ENCODE results near the gene PAEP.

PAEP gene

DNA sequence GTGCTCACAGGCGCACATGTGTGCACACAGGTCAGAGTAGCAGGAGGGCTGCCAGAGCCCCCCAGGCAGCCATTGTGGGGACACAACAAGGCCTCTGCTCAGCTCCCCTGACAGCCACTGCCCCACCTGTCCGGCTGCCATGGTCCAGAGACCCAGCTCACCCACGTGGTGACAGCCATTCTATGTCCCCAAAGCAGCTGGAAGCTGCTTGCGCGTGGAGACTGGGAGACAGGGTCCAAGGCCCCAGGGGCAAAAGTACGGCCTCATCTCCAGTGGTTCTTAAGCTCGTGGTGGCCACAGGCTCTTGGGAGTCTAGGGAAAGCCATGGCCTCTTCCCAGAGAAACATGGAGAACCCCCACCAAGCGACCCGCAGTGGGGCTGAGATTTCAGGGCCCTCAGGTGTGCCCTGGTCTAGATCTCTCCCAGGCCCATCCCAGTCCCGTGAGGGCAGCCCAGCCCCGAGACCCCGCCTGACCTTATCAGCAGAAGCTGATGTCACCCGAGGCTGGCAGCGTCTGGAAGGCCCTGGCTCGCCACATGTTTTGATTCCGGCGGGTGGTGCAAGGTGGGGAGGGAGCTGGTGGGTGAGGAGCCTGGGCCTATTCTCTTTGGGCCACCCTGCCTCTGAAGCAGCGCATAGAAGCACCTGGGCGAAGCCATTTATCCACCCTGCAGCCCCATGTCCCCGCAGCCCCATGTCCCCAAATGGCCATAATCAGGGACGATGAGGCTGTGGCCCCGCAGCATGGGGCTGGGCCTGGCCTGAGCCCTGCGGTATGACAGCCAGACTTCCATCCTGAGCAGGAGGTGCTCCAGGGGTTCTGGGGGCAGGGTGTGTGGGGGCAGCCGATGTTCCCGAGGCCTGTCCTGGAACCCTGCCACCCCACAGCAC is 46.1 kb downstream of the PAEP start:
- TF ChIP-seq GATA3 (IDR thresholded peaks at IDR 0.05; ENCODE audit: low read depth, low read length) (no peak), GATA2 (IDR thresholded peaks at IDR 0.05; ENCODE audit: low read depth, low read length) (no peak)

DNA sequence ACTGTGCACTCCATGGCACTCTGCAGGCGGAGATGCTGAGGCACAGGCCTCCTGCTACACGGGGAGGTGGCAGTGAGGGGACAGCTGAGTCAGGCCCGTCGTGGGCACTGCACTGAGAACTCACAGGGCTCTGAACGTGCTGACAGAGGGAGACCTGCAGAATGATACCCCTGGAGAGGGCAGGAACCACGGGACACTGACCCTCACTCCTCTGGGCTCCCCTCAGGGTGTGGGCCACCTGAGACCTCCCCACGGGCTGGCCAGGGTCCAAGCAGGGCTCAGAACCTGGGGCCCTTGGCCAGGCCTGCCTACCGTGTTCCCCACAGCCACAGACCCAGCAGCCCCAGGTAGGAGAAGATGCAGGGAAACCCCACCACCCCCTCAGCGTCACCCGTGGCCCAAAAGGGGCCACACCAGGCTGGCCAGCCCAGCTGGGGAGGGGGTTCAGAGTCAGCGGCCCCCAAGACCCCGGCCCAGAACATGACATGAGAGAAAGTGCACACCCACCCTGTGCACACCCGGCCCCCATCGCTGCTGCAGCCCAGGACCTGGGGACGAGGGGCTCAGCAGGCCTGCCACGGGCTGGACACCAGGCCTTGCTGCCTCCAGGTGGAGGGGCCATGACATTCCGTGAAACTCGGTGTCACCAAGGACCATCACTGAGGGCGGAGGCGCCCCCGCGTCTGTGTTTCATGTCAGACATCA is 46.9 kb downstream of the PAEP start:
- TF ChIP-seq GATA2 (IDR thresholded peaks at IDR 0.05; ENCODE audit: low read depth, low read length) (no peak), GATA3 (IDR thresholded peaks at IDR 0.05; ENCODE audit: low read depth, low read length) (no peak)

GRCh38 chr9:135608999-135609317 is 47.4 kb downstream of the PAEP start:
- no peak for TF ChIP-seq GATA2 (IDR thresholded peaks at IDR 0.05; ENCODE audit: low read depth, low read length)
- TF ChIP-seq GATA3 (IDR thresholded peaks at IDR 0.05; ENCODE audit: low read depth, low read length) = no peak

DNA sequence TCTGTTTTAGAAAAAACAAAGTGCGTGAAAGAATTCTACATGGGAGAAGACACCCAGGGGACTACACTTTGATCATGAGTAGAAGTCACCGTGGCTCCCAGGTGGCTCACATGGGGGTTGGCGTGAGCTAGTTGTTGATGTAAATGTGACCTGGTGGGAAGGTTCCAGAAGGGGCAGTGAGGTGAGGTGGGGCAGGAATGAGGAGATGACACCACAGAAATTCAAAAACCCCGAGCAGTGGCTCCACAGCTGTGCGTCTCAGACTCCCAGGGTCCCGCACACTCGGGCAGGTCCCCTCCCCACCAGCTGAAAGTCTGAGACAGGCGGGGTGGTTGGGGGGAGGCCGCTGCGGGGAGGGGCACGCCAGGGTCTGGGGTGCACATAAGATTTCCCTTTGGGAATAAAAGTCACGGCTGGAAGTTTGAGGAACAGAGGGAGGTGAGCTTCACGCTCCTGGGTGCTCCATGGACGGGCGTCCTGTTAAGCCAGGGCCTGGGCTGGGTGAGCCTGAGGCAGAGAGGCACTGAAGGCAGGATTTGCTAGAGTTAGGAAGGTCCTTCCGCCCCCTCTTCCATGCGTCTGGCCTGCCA is 47.9 kb downstream of the PAEP start:
- TF ChIP-seq GATA2 (IDR thresholded peaks at IDR 0.05; ENCODE audit: low read depth, low read length) (no peak), GATA3 (IDR thresholded peaks at IDR 0.05; ENCODE audit: low read depth, low read length) (no peak)

DNA sequence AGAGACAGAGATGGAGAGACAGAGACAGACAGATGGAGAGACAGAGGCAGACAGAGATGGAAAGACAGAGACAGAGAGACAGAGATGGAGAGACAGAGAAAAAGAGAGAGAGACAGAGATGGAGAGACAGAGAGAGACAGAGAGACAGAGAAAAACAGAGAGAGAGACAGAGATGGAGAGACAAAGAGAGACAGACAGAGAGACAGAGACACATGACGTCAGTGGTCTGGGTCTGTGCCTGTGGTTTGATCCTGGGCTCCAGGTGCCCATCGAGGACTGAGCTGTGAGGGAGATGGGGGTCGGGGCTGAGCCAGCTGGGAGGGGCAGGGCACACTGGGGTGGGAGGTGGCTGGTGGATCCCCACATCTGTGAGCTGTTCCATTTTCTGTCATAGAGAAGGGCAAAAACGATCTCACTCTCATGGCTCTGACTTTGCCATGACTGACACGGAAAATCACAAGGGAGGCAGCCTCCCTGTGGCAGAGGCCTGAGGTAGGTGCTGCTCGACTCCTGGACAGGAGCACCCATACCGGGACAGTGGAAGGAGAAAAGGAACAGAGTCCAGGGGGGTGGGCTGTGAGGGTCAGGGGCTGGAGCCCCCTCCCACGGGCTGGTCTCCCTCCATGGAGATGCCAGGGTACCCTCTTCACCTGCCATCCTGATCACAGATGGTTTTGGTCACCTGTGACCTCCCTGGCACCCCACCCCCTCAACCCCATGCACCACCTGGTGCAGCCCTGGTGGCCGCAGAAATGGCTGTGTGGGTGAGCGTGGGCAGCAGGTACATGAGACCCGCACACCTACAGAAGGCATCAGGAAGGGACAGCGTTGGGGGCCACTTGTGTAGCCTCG is 49.0 kb downstream of the PAEP start:
- TF ChIP-seq GATA3 (IDR thresholded peaks at IDR 0.05; ENCODE audit: low read depth, low read length) (no peak), GATA2 (IDR thresholded peaks at IDR 0.05; ENCODE audit: low read depth, low read length) (no peak)

DNA sequence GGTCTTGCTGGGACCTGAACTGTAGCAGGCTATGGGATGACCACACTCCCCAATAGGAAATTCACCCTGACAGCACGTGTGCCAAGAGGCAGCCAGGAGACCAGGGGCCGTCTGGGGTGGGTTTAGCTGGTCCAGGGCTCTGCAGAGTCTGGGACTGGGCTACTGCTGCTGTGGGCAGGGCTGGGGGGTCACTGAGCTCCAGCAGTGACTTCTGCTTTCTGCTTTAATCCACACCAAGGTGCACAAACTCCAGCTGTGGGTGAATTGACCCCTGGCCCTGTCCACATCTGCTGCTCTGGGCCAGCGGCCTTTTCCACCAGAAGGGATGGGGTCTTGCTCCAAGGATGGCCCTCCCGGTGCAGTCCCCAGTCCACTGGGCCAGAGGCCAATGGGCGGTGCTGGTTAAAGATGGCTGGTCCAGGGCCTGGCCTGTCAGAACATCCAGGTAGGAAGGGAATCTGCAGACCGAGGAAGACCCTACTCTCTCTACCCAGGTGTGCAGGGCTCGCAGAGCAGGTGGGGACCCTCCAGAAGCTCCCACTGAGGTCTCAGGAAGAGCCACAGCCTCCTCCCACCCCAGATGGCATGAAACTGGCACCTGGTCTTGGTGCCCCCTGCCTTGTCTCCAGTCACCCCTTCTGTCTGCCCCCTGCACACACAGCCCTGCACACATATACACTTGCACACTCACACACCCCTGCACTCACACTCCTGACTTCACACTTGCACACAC is 49.8 kb downstream of the PAEP start:
- TF ChIP-seq GATA3 (IDR thresholded peaks at IDR 0.05; ENCODE audit: low read depth, low read length) (no peak), GATA2 (IDR thresholded peaks at IDR 0.05; ENCODE audit: low read depth, low read length) (no peak)

DNA sequence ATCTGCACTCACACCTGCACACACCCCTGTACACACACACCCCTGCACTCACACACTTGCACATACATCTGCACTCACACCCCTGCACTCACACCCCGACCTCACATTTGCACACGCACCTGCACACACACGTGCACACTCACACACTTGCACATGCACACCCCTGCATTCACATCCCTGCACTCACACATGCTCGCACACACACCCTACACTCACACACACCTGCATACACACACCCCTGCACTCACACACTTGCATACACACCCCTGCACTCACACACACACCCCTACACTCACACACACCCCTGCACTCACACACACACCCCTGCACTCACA is 50.3 kb downstream of the PAEP start:
- TF ChIP-seq GATA2 (IDR thresholded peaks at IDR 0.05; ENCODE audit: low read depth, low read length) (no peak), GATA3 (IDR thresholded peaks at IDR 0.05; ENCODE audit: low read depth, low read length) (no peak)

DNA sequence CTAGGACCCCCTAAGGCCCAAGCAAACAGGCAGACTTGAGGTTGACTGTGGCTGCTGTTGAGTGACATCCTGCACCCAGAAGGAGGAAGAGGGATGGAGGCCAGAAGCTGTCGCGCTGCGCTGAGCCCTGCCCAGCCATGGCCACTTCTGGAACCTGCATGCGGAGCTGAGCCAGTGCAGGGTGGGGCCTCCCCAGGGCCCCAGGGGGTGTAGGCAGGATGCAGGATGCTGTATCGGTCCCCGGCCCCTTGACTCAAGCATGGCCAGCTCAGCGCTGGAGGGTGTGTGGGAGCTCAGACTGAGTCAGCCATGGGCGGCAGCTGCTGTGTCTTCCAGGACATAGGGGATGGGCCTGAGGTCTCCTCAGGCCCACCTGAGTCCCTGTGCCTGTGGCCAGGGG is 50.9 kb downstream of the PAEP start:
- TF ChIP-seq GATA3 (IDR thresholded peaks at IDR 0.05; ENCODE audit: low read depth, low read length) = no peak
- TF ChIP-seq GATA2 (IDR thresholded peaks at IDR 0.05; ENCODE audit: low read depth, low read length) = no peak

- no peak for TF ChIP-seq GATA3 (IDR thresholded peaks at IDR 0.05; ENCODE audit: low read depth, low read length)
Observed at GRCh38 chr9:135612981-135613910, 51.7 kb downstream of the PAEP start.

DNA sequence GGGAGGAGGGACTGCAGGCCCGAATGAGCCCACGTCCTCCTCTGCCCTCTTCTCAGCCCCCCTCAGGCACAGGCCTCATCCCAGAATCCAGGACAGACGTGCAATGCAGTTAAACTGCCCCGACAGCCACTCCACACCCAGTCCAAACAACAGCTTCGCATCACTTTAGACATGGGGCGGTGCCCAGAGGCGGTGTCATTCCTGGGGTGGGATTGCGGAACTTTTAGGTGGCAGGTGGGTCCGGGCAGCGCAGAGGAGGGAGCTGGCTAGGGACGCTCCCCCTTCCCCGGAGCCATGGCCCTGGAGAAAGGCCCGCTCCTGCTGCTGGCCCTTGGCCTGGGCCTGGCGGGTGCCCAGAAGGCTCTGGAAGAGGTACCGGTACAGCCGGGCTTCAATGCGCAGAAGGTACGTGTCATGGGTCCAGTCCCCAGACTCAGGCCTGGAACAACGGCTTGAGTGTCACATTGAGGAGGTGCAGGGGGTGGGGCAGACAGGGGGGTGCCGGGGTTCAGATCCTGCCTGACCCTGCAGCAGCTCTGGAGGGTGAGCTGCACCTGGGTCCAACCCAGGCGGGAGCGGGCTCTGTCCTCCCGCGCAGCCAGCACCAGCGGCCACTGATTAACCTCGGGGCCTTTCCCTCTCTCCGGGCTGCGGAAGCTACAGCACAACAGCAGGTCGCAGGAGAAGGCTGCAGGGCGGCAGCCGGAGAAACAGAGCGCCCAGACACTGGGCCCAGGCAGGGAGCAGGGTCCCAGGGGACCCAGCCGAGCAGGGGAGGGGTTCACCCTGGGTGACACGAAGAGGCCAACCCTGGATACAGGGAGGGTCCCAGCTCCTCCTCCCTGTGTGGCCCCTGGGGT is 52.6 kb downstream of the PAEP start:
- TF ChIP-seq GATA2 (IDR thresholded peaks at IDR 0.05; ENCODE audit: low read depth, low read length) (no peak), GATA3 (IDR thresholded peaks at IDR 0.05; ENCODE audit: low read depth, low read length) (no peak)

GRCh38 chr9:135614821-135615665 is 53.5 kb downstream of the PAEP start:
- no peak for TF ChIP-seq GATA3 (IDR thresholded peaks at IDR 0.05; ENCODE audit: low read depth, low read length)
- TF ChIP-seq GATA2 (IDR thresholded peaks at IDR 0.05; ENCODE audit: low read depth, low read length) = no peak
